GOT3 (cell line): ENCODE measurements around the gene AKAP12.
A peak's percentile ranks its signal among the peaks of the same experiment; 100 is the strongest.
"Not testable (repeated sequence)": the region's sequence is repeated elsewhere in the genome, so short reads cannot be mapped to it uniquely, and the experiment has no call there.

ENCODE experiments used
- DNase-seq: peaks from one replicate; lab custom pipeline; 2025; ENCODE audit warnings: mixed read lengths; lab: John Stamatoyannopoulos, UW

The AKAP12 gene

GRCh38 chr6:151382631-151383030 is 142.9 kb downstream of the AKAP12 start:
- not testable (repeated sequence) for DNase-seq

- DNase-seq: no peak
Observed at GRCh38 chr6:151384151-151384550, 144.4 kb downstream of the AKAP12 start.

- DNase-seq: no peak
Observed at GRCh38 chr6:151385177-151385576, 145.4 kb downstream of the AKAP12 start.

GRCh38 chr6:151387175-151387970 is 147.6 kb downstream of the AKAP12 start:
- DNase-seq: no peak

- DNase-seq: no peak
Observed at GRCh38 chr6:151388236-151388635, 148.5 kb downstream of the AKAP12 start.

- DNase-seq: no peak
Observed at GRCh38 chr6:151388997-151389617, 149.3 kb downstream of the AKAP12 start.

- DNase-seq: no peak
Observed at GRCh38 chr6:151389618-151390275, 150.0 kb downstream of the AKAP12 start.

- peak; percentile 98 for DNase-seq
Observed at GRCh38 chr6:151390276-151390850, 150.6 kb downstream of the AKAP12 start.

- peak; percentile 50 for DNase-seq
Observed at GRCh38 chr6:151390851-151391470, 151.2 kb downstream of the AKAP12 start.

GRCh38 chr6:151391471-151392413 is 152.0 kb downstream of the AKAP12 start, which contains the start of gene ZBTB2:
Gene ZBTB2 (minus strand): TSS chr6:151391559. CDS start chr6:151373637, 17,922 bp downstream.
- peak; percentile 50 for DNase-seq

- DNase-seq: no peak
Observed at GRCh38 chr6:151392427-151392826, 152.7 kb downstream of the AKAP12 start.

GRCh38 chr6:151393410-151393809 is 153.6 kb downstream of the AKAP12 start:
- DNase-seq: no peak

- no peak for DNase-seq
Observed at GRCh38 chr6:151399679-151400078, 159.9 kb downstream of the AKAP12 start.

GRCh38 chr6:151400473-151400872 is 160.7 kb downstream of the AKAP12 start:
- DNase-seq: no peak

GRCh38 chr6:151402228-151402627 is 162.5 kb downstream of the AKAP12 start:
- no peak for DNase-seq

GRCh38 chr6:151403919-151404308 is 164.1 kb downstream of the AKAP12 start:
- no peak for DNase-seq
